GM12874 (cell line): ENCODE data around the gene WHRN.

ENCODE experiments used
- CTCF ChIP-seq: IDR thresholded peaks from 2 replicates; pipeline ENCODE4 v1.5.1; 2011; ENCODE audit warnings: low read depth, mild to moderate bottlenecking, control low read depth, low read length, moderate library complexity; ENCODE audit not compliant: insufficient read depth

WHRN gene

GRCh38 chr9:114539701-114540380 is 34.6 kb upstream of the WHRN start:
- no peak for TF ChIP-seq CTCF

GRCh38 chr9:114538241-114538640 is 33.0 kb upstream of the WHRN start:
- peak; percentile 44; the same call in 1 of the 2 replicates for TF ChIP-seq CTCF

GRCh38 chr9:114532561-114533237 is 27.4 kb upstream of the WHRN start:
- TF ChIP-seq CTCF = no peak

GRCh38 chr9:114529285-114529684 is 24.0 kb upstream of the WHRN start:
- TF ChIP-seq CTCF = no peak

- no peak for TF ChIP-seq CTCF
These were observed 21.5 kb upstream of the WHRN start for GRCh38 chr9:114526807-114527206.

- TF ChIP-seq CTCF = no peak
These were observed 20.2 kb upstream of the WHRN start for GRCh38 chr9:114525513-114525912.

GRCh38 chr9:114524247-114524681 is 19.0 kb upstream of the WHRN start:
- no peak for TF ChIP-seq CTCF
